Kidney capillary endothelial cell (primary cell): ENCODE measurements around the gene MT1A.

Experiments
- DNase-seq: peaks from one replicate; pipeline ENCODE4 v3.0.0-alpha.2; 2018; ENCODE audit warnings: low spot score

The MT1A gene

GRCh38 chr16:56681939-56682702 lies 43.7 kb downstream of the MT1A start, which contains the start of gene MT1X:
MT1X (plus strand) TSS chr16:56682470; CDS start chr16:56682541, 71 bp downstream.
- peak; percentile 88 for DNase-seq

- DNase-seq = no peak
Observed at GRCh38 chr16:56682703-56683397, 44.4 kb downstream of the MT1A start.

GRCh38 chr16:56683424-56684172 lies 45.1 kb downstream of the MT1A start:
- DNase-seq = no peak

- DNase-seq = no peak
Observed at GRCh38 chr16:56684256-56684925, 45.9 kb downstream of the MT1A start.

- no peak for DNase-seq
Observed at GRCh38 chr16:56684926-56685590, 46.6 kb downstream of the MT1A start.

GRCh38 chr16:56686758-56687157 lies 48.3 kb downstream of the MT1A start:
- DNase-seq = no peak

GRCh38 chr16:56688762-56689161 lies 50.3 kb downstream of the MT1A start:
- no peak for DNase-seq

- no peak for DNase-seq
Observed at GRCh38 chr16:56689171-56689570, 50.7 kb downstream of the MT1A start.
